Activated T-helper 17 cell treated with anti-CD3 and anti-CD28 coated beads, Interleukin-2, amount 50 U/mL, for 72 hours (primary cell): ENCODE measurements around the gene MEN1. TPM values are rescaled to one million over a fixed set of nuclear protein-coding genes. Genes with fewer than 3 reads are reported as not detected.

Experiments used
- ATAC-seq: fragments of 150-1000 bp; cut with Tn5 transposase; replicated peaks from 2 replicates; pipeline ENCODE4 v1.10.0; 2021; ENCODE audit warnings: mild to moderate bottlenecking, moderate library complexity
- H3K27ac Mint-ChIP-seq: one replicate; pipeline ENCODE4 v1.8.0; 2022; ENCODE audit warnings: mixed read lengths
- H3K27me3 Mint-ChIP-seq: one replicate; pipeline ENCODE4 v1.8.0; 2022; ENCODE audit warnings: mixed read lengths
- H3K36me3 Mint-ChIP-seq: one replicate; pipeline ENCODE4 v1.8.0; 2022; ENCODE audit warnings: low read depth, mild to moderate bottlenecking, mixed read lengths
- H3K4me1 Mint-ChIP-seq: one replicate; pipeline ENCODE4 v1.8.0; 2022; ENCODE audit warnings: mixed read lengths
- H3K4me3 Mint-ChIP-seq: one replicate; pipeline ENCODE4 v1.8.0; 2022; ENCODE audit warnings: mild to moderate bottlenecking, mixed read lengths
- H3K9me3 Mint-ChIP-seq: one replicate; pipeline ENCODE4 v1.8.0; 2022; ENCODE audit warnings: mixed read lengths
- total RNA-seq, 2 donors: library from RNA; stranded (reverse); gene quantifications; one replicate each; pipeline ENCODE4 v1.2.3, GENCODE V29; 2022

Gene MEN1
- total RNA-seq, 2 donors from 2014 or later, result 17.9 to 28.2 TPM

DNA sequence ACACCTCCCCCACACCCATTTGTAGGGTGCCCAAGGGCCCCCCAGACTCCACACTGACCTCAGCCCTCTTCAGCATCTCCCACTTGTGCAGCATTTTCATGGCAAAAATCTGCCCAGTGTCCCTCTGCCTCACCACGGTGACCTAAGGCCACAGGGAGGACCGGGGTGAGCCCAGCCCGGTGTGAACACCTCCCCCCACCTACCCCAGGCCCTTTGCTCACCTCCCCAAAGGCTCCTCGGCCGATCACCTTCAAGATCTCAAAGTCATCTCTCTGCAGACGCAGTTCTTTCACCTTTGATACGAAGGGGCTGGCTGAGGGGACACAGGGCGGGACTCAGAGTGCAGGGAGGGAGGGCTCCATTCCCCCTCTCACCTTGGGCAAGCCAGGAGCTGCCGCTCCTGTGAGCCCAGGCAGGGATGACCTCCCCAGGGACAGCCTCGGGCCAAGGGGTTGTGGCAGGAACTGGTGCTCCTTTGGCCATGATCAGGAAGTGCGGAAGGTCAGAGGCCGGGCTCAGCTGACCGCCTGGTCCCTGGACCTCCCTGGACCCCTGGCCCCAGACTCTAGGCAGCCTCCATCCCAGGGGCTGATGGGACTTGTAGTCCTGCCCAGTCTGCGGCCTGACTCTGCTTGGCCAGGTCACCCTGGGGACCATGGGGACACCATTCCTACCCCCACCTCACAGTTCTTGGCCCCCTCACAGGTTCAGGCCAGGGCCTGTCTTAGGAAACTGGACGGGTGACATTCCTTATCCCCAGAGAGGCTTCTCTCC, 31.4 kb upstream of the MEN1 start:
- ATAC-seq, result no peak
- Mint-ChIP-seq H3K27me3 (no peaks in the 10 kb centered on the region), H3K4me3 (no peak overlapping the region), H3K4me1 (peaks cover 10% of the 10 kb centered on the region), H3K27ac (no peak overlapping the region), H3K36me3 (no peaks in the 10 kb centered on the region), H3K9me3 (no peaks in the 10 kb centered on the region)

DNA sequence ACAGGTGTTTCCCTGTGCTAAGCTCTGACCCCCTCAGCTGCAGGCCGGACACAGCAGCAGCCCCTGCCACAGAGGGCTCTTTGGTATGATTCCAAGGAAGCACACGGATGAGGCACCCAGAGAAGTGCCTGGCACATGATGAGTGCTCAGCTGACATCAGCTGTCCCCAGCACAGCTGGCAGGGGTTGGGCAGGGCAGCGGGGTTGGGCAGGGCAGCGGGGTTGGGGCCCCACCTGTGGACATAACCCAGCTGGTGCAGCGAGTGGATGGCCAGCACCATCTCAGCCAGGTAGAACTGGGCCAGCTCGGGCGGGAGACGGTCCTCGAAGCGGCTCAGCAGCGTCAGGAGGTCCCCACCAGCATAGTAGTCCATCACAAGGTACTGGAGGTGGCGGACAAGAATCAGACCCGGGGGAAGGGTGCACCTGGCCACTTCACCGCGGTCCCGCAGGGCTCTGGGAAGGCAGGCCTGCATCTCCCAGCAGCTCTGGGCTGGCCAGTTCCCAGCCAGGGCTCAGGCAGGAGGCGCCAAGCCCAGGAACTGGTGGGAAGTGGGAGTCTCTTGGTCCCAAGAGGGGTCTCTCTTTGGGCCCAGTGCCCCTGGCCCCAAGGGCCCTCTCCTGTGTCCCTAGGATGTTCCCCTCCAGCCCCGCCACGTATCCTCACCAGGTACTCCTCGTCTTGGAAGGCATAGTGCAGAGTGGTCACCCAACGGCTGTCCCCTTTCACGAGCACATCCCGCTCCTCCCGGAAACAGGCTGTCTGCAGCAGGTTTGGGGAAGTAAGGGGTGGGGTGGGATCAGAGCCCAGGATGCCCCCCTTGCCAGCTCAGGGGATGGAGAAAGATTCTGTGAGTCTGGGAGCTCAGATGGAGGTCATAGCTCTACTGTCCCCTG, 29.8 kb upstream of the MEN1 start:
- peaks cover 8% of the 10 kb centered on the region for H3K4me1 Mint-ChIP-seq

DNA sequence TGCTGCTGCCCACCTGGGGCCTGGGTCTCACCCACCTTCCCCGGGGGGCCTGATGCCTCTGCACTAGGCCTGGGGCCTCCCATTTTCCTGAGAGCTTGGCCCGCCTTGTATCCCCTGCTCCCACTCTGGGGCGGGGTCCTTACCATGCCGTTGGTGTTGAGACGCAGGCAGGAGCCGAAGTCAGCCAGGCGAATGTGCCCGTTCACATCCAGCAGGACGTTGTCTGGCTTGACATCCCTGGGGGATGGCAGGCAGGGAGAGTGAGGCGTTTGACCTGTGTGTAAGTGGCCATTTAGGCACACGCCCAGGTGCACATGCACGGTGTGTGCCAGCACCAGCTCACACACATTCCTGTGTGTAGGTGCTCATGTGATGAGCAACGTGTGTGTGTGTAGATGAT, 29.0 kb upstream of the MEN1 start:
- Mint-ChIP-seq H3K9me3 (no peaks in the 10 kb centered on the region), H3K27me3 (no peaks in the 10 kb centered on the region), H3K4me3 (no peak overlapping the region), H3K27ac (no peak overlapping the region), H3K4me1 (peaks cover 5% of the 10 kb centered on the region), H3K36me3 (no peaks in the 10 kb centered on the region)
- no peak for ATAC-seq

More for the DNA sequence above, 29.8 kb upstream of the MEN1 start:
- no peaks in the 10 kb centered on the region for H3K36me3 Mint-ChIP-seq
- H3K27ac Mint-ChIP-seq, result no peak overlapping the region
- no peak for ATAC-seq
- no peaks in the 10 kb centered on the region for H3K27me3 Mint-ChIP-seq
- no peak overlapping the region for H3K4me3 Mint-ChIP-seq
- no peaks in the 10 kb centered on the region for H3K9me3 Mint-ChIP-seq

DNA sequence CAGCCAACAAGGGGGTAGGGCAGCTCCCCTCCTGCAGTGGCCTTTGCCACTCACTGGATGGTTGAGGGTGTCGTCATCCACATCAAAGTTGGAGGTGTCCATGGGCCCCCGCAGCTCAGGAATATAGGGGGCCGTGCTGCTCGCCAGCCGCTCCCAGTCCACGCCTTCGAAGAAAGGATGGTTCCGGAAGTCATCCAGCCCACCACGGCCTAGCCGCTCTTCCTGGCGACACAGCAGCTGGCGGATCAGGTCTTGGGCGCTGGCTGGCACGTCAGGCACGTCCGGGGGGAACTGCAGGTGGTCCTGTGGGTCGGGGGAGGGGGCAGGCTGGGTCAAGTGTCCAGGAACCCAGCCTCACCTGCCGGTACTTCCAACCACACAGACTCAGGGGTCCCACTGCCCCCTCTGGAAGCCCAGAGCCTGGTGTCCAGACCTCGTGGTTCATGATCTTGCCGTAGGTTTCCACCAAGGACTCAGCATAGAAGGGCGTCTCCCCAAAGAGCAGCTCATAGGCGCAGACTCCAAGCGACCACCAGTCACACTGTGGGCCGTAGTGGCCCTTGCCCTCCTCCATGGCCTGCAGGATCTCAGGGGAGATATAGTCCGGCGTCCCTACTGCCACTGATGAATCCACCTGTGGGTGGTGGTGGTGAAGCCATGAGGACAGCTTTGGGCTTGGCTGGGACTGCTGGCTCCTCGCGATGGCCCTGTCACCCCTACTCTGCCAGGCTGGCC, 28.4 kb upstream of the MEN1 start:
- Mint-ChIP-seq H3K4me1 (peaks cover 3% of the 10 kb centered on the region), H3K36me3 (no peaks in the 10 kb centered on the region), H3K27ac (no peak overlapping the region), H3K27me3 (no peaks in the 10 kb centered on the region), H3K9me3 (no peaks in the 10 kb centered on the region), H3K4me3 (no peak overlapping the region)
- no peak for ATAC-seq

DNA sequence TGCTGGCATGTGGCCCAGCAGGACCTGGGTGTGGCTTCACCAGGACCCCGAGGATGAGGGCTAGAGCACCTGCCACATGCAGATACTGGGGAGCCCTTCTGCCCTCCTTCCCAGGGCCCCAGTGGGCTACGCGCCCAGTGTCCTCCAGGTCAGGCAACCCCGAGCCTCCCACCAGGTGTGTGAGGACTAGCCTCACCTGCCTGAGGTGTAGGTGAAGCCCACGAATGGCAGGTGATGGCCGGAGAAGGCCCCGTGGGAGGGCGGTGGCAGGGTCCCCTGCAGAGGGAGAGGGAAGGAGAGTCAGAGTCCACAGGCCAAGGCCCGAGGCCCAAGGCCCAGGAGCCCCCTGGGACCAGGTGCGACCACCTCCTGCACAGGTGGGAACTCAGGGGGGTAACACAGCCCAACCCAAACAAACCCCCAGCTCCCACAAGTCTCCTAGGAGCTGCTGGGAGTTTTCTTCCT, 27.6 kb upstream of the MEN1 start:
- ATAC-seq, result no peak
- no peaks in the 10 kb centered on the region for H3K4me1 Mint-ChIP-seq
- H3K4me3 Mint-ChIP-seq, result no peak overlapping the region
- no peaks in the 10 kb centered on the region for H3K9me3 Mint-ChIP-seq
- H3K36me3 Mint-ChIP-seq, result no peaks in the 10 kb centered on the region
- no peak overlapping the region for H3K27ac Mint-ChIP-seq
- no peaks in the 10 kb centered on the region for H3K27me3 Mint-ChIP-seq

DNA sequence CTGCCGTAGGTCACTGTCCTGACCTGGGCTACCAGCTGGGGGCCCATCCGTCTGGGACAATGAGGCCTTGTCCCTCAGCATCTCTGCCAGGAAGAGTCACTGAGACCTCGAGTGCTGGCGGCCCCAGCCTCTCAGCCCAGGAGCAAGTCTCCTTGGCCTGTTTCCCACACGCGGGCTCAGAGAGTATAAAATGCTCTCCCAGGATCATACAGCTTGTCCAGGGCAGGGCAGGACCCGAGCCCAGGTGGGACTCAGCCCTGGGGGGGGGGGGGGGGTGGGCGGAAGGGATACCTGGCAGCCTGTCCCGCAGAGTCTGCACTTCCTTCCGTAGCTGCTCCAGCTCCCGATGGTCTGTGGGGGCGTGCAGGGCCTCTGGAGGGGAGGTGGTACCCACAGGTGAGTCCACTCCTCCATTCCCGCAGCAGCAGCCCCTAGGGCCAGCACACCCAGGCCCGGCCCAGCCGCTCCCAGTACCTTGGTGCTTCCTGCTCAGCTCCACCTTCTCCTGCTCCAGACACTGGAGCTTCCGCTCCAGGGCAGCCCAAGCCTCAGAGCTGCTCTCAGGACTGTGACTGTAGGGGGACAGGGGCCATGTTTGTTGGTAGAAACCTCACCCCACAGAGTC, 26.2 kb upstream of the MEN1 start:
- peak overlapping the region; percentile 66 for H3K27ac Mint-ChIP-seq

DNA sequence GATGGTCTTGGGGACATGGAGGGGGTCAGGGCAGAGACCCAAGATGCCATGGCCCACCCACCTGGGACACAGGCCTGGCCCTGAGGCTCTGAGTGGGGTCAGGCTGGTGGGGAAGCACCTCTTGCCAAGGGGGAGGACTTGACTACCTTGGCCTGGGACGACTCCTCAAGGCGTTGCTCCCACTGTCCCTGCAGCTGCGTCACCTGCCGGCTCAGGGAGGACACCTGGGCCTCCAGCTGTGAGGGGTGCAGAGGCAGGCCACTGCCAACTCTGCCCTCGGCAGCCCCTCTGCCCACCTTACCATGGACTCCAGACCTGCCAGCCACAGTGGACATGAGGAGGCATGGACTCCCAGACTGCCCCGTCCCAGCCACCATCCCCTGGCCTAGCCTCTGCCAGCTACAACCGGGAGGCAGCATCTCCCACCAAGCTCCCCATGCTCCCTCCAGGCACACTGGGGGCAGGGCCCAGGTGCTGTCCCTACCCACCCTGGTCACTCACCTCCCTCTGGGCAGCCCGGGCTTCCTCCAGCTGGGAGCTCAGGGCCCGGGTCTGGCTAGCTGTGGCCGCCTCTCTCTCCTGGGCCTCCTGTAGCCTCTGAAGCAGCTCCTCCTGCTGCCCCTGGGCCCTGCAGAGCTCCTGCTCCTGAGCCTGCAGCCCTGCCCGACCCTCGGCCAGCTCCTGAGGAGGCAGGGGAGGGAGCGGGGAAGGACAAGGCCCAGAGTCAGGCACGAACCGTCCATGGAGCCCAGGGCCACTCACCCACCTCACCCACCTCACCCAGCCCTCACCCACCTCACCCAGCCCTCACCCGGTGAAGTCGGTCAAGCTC, 25.5 kb upstream of the MEN1 start:
- Mint-ChIP-seq H3K36me3 (no peaks in the 10 kb centered on the region), H3K9me3 (no peaks in the 10 kb centered on the region), H3K4me3 (no peak overlapping the region), H3K4me1 (no peaks in the 10 kb centered on the region), H3K27ac (no peak overlapping the region), H3K27me3 (no peaks in the 10 kb centered on the region)
- ATAC-seq, result no peak

More for the DNA sequence above, 26.2 kb upstream of the MEN1 start:
- Mint-ChIP-seq H3K36me3 (no peaks in the 10 kb centered on the region), H3K4me1 (no peaks in the 10 kb centered on the region), H3K9me3 (no peaks in the 10 kb centered on the region), H3K27me3 (no peaks in the 10 kb centered on the region), H3K4me3 (no peak overlapping the region)
- no peak for ATAC-seq

DNA sequence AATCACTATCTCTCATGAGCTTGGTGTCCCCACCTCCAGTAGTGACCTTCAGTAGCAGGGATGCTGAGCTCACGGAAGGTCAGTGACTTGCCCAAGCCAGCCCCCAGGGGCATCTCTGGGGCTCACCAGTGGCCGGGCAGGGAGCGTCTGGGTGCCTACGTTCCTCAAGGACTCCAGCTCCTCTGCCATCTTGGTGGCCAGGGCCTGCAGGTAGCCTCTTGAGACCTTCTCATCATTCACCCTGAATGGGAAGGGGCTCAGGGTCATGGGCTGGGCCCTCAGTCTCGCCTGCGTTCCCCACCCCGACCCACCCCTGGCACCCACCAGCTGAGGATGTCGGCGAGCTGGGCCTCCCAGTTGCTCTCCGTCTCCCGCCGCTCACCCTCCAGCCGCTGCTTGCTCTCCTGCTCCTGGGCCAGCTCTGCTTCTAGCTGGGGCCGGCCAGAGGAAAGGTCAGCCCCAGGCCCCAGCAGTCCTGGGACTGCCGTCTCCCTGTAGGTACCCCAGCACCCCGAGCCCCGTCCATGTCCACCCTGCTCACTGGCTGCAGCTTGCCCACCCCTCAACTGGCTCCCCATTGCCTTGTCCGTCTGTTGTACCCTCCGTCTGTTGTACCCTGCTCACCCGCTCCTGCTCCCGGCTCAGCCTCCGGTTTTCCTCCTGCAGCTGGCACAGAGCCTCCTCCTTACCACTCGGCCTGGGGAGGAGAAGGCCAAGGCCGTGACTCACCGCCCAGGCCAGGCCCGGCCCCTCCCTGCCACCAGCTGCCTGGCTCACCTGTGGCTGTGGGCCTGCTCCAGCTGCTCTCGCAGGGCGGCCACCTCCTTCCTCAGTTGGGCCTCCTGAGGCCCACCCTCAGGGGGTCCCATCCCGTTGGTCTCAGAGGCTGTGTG, 24.6 kb upstream of the MEN1 start:
- H3K9me3 Mint-ChIP-seq, result no peaks in the 10 kb centered on the region
- no peak for ATAC-seq
- no peaks in the 10 kb centered on the region for H3K36me3 Mint-ChIP-seq
- no peak overlapping the region for H3K27ac Mint-ChIP-seq
- no peak overlapping the region for H3K4me3 Mint-ChIP-seq
- H3K27me3 Mint-ChIP-seq, result no peaks in the 10 kb centered on the region
- no peaks in the 10 kb centered on the region for H3K4me1 Mint-ChIP-seq

DNA sequence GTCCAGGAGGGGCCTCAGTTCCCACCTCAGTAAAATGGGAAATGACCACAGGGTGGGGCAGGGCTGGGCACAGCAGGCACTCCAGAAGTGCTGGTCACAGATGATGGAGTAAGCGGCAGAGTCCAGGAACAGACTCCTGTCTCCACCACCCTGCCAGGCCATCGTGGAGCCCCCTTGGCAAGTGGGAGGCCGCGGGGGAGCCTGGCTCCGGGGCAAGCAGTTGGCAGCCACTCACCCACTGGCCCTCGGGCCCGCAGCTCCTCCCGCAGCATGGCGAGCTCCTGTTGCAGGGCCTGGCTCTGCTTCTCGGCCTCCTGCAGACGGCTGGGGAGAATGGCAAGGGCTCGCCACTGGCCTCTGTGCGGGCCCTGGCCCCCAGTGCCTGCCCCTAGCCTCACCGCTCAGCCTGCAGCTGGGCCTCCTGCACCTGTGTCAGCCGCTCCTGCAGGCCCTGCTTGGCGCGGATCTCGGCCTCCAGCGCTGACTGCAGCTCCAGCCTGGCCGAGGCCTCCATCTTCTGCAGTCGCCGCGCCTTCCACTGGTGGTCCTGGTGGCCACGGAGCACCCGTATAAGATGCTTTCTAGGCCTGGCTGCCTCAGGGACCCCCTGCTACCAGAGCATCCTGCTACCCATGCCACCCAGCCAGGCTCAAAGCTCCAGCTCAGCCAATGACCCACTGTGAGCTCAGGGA, 23.8 kb upstream of the MEN1 start:
- Mint-ChIP-seq H3K4me1 (no peaks in the 10 kb centered on the region), H3K36me3 (no peaks in the 10 kb centered on the region), H3K27ac (no peak overlapping the region), H3K27me3 (no peaks in the 10 kb centered on the region), H3K4me3 (no peak overlapping the region), H3K9me3 (no peaks in the 10 kb centered on the region)
- ATAC-seq, result no peak

DNA sequence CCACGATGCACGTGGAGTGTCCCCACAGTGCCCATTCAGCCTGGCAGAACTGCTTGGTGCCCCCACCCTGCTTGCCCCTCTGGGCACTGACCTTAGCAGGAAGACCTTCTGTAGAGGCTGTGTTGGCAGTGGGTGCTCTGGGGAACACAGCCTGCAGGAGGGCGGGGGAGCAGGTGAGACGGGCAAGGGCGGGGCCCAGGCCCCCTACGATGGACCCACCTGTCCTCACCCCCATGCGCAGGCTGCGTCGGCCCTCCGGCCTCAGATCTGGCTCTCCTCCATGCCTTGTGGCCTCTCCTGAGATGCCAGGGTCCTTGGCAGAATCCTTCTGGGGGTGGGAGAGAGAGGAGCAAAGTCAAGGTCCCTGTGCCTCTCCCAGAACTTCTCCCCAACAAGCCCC, 23.2 kb upstream of the MEN1 start:
- Mint-ChIP-seq H3K4me1 (no peaks in the 10 kb centered on the region), H3K9me3 (no peaks in the 10 kb centered on the region), H3K27ac (no peak overlapping the region), H3K4me3 (no peak overlapping the region), H3K27me3 (no peaks in the 10 kb centered on the region), H3K36me3 (no peaks in the 10 kb centered on the region)
- ATAC-seq, result no peak

DNA sequence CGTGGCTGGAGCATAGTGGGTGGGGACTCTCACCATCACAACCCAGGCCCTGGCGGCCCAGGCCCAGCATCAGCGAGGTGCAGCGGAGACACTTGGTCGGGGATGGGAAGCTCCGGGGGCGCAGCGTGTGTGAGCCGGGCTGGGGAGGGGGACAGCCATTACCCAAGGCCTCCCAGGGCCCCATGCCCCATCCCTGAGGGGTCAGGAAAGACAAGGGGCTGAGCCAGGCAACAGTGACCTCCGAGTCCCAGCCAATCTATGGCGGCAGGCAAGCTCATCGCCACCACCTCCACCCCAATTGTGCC, 22.8 kb upstream of the MEN1 start:
- Mint-ChIP-seq H3K27me3 (no peaks in the 10 kb centered on the region), H3K4me1 (no peaks in the 10 kb centered on the region), H3K9me3 (no peaks in the 10 kb centered on the region), H3K36me3 (no peaks in the 10 kb centered on the region), H3K4me3 (no peak overlapping the region), H3K27ac (no peak overlapping the region)
- no peak for ATAC-seq

DNA sequence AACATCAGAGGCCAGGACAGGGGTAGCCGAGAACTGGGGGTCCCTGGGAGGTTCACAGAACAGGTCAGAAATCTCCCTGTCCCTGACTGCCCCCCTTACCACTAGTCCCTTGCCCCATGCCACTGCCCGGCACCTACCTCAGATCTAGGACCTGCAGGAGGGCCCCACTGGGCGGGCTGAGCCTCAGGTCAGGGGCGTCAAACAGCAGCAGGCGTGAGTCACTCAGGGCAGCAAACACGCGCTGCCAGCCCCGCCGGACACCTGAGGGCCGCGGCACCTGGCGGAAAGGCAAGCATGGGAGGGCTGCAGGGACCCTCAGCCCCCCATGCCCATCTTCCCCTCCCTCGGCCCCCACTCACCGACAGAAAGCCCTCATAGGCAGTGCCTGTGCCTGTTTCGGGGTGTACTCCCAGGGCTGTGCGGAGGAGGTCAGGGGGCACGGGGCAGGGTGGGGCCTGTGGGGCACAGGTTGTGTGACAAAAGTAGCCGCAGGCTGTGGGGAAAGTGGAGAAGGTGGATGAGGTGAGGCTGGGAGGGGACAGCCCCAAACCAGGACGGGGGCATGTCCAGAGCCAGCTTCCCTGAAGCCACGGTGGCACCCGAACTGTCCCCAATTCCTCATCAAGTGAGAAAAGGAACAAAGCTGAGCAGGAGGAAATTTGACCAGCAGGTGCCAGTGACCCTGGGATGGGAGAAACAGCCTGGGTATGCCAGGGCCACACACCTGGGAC, 22.3 kb upstream of the MEN1 start:
- no peak for ATAC-seq
- Mint-ChIP-seq H3K4me3 (no peak overlapping the region), H3K27me3 (no peaks in the 10 kb centered on the region)

More for the DNA sequence above, 22.3 kb upstream of the MEN1 start:
- no peaks in the 10 kb centered on the region for H3K9me3 Mint-ChIP-seq
- no peaks in the 10 kb centered on the region for H3K36me3 Mint-ChIP-seq
- no peaks in the 10 kb centered on the region for H3K4me1 Mint-ChIP-seq
- H3K27ac Mint-ChIP-seq, result no peak overlapping the region
